NCI-H226 (cell line): Measurements from ENCODE around the gene ZNF764.
"Not testable (repeated sequence)": the region's sequence is repeated elsewhere in the genome, so short reads cannot be mapped to it uniquely, and the experiment has no call there.

Source experiments
- DNase-seq: peaks from one replicate; pipeline ENCODE4 v3.0.0-alpha.2; 2015

The ZNF764 gene

DNA sequence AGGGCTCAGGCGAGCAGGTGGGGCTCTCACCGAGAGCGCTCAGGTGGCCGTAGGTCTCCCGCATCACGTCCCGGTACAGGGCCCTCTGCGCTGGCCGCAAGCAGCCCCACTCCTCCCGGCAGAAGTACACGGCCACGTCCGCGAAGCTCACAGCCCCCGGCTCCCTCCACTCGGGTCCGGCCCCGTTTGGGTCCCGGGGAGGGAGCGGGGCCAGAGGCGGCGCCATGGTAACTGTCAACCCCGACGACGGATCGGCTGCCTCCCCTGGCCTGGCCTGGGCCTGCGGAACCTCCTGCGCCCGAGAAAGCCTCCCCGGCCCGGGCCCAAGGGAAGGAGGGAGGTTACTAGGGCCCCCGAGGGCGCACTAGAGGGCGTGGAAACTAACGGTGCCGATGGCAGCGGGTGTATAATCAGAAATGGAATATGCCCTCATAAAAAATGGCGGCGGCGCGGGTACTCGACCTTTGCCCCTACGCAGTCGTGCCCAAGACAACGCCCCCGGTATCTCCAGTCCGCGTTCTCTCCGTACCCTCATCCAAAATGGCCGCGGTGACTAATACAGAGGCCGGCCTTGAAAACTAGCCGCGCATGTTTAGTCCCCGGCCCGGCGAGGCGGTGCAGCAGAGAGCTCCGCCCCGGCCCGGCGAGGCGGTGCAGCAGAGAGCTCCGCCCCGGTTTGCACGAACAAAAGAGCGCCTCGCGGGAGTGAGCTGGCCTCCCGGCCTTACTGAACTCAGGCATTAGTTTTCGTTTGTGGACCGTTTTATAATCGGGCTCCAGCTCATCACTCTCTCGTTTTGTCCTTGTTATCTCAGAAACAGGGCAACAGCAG, at the start of gene ZNF764:
ZNF764 (minus strand) TSS at position 418 of the 832 bp plus-strand sequence; CDS start at position 226, 192 bp downstream.
- DNase-seq, result peak; percentile 97

DNA sequence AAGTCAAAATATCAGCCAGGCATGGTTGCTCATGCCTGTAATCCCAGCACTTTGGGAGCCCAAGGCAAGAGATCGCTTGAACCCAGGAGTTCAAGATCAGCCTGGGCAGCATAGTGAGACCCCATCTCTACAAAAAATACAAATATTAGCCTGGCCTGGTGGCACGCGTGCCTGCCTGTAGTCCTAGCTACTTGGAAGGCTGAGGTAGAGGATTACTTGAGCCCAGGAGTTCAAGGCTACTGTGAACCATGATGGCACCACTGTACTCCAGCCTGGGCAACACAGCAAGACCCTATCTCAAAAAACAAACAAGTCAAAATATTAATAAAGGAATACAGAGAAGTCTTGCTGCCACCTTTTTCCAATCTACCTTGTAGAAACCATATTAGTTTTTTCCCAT, 47.8 kb upstream of the ZNF764 start:
- DNase-seq, result no peak

DNA sequence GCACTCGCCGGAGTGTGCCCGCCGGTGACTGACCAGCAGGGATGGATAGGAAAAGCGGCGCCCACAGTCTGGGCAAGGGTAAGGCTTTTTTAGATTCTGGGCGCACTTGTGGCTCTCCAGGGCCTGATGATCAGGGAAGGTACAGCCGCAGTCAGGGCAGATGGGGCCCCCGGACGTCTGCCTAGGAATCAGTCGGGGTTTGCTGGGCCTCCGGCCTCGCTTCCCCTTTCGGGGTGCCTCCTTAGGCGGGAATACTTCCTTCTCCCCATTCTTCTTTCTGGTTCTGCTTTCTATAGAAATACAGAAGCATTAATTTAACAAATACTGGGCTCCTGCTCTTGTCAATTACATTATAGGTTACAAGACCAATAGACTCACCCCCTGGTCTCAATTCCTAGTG, 47.0 kb upstream of the ZNF764 start:
- DNase-seq, result no peak

GRCh38 chr16:30604316-30604947, 46.3 kb upstream of the ZNF764 start:
- no peak for DNase-seq

DNA sequence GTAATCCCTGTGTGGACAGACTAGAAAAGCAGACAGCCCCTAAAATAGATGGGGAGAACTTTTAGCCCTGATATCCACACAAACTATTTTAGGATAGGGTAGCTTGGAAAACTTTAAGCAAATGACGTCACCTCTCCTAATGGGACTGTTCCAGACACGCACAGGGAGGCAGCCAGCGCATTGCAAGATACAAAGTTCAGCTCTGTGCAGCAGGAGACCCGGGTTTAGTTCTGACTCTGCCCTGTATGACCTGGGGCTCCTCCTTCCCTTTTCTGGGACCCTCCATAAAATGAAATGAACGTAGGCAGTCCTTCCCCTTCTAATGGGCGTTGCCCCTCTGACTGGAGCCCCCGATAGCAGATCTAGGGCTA, 45.8 kb upstream of the ZNF764 start:
- DNase-seq, result no peak

GRCh38 chr16:30602616-30603277, 44.6 kb upstream of the ZNF764 start:
- DNase-seq, result no peak

- no peak for DNase-seq
Observed at GRCh38 chr16:30601966-30602365, 43.8 kb upstream of the ZNF764 start.

GRCh38 chr16:30600929-30601328, 42.8 kb upstream of the ZNF764 start:
- DNase-seq, result no peak

GRCh38 chr16:30600215-30600614, 42.0 kb upstream of the ZNF764 start:
- no peak for DNase-seq

DNA sequence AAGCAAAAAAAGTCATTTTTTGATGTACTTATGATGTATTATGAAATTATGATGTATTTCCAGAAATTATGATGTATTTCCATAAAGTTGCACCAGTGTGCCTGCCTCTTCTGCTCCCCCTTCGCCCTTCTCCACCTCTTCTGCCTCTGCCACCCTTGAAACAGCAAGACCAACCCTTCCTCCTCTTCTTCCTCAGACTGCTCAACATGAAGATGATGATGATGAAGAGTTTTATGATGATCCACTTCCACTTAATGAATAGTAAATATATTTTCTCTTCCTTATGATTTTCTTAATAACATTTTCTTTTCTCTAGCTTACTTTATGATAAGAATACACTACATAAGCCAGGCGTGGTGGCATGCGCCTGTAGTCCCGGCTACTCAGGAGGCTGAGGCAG, 34.7 kb upstream of the ZNF764 start:
- no peak for DNase-seq

DNA sequence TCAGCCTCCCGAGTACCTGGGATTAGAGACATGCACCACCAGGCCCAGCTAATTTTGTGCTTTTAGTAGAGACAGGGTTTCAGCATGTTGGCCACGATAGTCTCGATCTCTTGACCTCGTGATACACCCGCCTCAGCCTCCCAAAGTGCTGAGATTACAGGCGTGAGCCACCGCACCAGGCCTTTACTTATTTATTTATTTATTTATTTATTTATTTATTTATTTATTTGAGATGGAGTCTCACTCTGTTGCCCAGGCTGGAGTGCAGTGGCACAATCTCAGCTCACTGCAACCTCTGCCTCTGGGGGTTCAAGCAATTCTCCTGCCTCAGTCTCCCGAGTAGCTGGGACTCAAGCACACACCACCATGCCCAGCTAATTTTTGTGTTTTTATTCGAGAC, 32.7 kb upstream of the ZNF764 start:
- not testable (repeated sequence) for DNase-seq

DNA sequence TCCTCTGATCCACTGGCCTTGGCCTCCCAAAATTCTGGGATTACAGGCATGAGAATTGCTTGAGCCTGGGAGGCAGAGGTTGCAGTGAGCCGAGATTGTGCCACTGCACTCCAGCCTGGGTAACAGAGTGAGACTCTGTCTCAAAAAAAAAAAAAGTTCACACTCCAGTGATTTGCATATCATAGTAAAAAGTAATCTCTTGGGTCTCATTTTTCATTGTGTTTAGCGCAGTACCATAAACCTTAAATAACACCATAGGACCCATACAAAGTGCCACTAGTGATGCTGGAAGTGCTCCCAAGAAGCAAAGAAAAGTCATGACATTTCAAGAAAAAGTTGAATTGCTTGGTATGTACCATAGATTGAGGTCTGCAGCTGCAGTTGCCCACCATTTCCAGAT, 31.4 kb upstream of the ZNF764 start:
- DNase-seq, result not testable (repeated sequence)

- no peak for DNase-seq
Observed at GRCh38 chr16:30588651-30589050, 30.5 kb upstream of the ZNF764 start.

DNA sequence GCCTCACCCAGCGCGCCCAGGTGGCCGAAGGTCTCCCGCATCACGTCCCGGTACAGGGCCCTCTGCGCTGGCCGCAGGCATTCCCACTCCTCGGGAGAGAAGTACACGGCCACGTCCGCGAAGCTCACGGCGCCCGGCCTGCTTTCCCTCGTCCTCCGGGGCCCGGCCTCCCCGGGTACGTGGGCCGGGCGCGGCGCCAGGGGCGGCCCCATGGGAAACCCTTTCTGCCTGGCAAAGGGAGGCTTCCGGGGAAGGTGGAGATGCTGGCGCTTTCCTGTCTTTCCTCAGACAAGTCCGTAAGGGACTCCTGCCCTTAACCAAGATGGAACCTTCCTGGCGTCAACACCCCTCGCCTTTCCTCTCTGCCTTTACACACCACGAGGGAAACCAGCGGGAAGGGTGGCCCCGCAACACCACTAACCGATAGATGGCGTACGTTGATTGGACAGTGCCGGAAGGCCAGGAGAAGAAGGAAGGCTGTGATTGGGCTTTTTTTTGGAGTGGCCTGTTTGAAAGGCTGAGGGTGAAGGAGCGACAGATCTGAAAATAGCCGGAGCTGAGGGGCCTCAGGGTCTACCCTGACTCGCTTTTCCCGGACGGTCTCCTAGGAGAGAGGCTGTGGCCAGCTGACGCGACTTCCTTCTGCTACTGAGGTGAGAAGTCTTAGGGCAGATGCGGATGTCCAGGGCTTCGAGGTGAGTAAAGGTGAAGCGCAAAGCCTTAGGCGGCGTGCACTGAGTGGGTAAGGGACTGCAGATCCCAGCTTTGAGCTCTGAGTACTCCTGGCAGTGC, 27.4 kb upstream of the ZNF764 start, which contains the start of gene ZNF785:
ZNF785 (minus strand) TSS at position 298 of the 792 bp plus-strand sequence; CDS start at position 212, 86 bp downstream.
- DNase-seq, result peak; percentile 99

GRCh38 chr16:30585022-30585399, 26.8 kb upstream of the ZNF764 start:
- DNase-seq, result peak; percentile 12

DNA sequence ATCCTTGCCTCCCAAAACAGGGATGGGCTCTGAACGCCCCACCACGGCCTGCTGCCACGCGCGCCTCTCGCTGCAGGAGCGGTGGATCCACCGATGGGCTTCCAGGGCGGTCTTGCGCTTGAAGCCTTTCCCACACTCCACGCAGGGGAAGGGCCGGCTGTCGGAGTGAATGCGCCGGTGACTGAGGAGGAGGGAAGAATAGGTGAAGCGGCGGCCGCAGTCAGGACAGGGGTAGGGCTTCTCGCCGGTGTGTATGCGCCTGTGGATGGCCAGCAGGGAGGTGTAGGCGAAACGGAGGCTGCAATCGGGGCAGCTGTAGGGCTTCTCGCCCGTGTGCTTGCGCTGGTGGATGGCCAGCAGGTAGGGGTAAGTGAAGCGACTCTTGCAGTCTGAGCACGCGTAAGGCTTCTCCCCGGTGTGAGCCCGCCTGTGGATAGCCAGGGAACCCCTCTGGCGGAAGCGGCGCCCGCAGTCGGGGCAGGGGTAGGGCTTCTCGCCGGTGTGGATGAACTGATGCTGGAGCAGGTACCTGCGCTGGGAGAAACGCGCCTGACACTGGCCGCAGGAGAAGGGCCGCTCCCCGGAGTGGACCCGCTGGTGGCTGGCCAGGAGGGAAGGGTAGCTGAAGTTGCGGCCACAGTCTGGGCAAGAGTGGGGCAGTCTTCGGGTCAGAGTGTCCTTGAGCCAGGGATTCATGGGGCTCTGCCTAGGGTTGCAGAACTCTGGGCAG, 24.6 kb upstream of the ZNF764 start:
- DNase-seq, result no peak

DNA sequence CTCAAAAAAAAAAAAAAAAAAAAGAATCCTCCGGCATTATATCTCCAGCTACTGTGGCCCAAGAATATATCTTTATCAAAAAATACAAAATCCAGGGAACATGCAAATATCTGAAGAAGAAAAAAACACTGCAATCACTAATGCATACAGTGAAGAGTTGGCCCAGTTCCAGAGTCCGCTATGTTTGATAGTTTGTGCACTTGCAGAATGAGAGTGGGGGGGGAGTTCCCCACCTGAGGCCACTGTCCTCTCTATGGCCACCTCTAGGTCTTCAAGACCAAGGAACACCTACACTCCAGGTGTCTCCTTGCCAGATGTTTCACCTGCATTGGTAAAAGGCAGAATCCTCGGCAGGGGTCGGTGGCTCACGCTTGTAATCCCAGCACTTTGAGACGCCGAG, 23.3 kb upstream of the ZNF764 start:
- DNase-seq, result no peak

GRCh38 chr16:30574678-30575077, 16.5 kb upstream of the ZNF764 start:
- no peak for DNase-seq

DNA sequence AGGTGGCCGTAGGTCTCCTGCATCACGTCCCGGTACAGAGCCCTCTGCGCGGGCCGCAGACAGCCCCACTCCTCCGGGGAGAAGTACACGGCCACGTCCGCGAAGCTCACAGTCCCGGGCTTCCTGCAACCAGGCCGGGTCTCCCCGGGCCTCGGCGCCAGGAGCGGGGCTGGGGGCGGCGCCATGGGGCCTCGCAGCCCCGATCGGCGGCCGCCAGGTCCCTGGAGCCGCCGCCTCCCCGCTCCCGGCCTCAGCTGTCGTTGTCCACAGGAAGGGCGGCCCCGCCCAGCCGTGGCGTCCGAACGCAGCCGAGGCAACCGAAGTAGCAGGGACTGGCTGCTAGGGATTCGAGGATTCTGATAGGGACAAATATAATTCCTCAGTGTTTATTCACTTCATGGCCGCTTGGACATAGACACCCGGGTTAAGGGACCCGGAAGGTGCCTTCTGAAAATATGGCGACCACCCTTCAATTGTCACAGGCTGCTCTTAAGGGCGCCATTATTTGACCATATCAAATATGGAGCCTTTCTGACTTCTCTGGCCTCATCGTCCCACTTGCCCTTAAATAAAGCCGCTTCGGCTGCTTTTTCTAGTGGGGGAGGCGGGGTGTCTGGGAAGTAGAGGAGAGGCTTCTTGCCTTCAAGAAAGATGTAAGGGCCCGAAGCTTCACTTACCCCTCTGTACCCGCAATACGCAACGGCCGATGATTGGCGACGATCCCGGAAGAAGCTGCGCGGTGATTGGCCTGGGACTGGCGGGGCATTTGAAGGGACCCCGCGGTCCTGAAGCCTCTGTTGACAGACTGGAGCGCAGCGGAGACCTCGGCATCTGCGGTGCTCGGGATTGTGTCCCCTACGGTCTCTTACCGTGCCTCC, 13.5 kb upstream of the ZNF764 start, which contains the start of gene ZNF688:
ZNF688 (minus strand) TSS at position 270 of the 878 bp plus-strand sequence; CDS start at position 185, 85 bp downstream.
- peak; percentile 99 for DNase-seq

DNA sequence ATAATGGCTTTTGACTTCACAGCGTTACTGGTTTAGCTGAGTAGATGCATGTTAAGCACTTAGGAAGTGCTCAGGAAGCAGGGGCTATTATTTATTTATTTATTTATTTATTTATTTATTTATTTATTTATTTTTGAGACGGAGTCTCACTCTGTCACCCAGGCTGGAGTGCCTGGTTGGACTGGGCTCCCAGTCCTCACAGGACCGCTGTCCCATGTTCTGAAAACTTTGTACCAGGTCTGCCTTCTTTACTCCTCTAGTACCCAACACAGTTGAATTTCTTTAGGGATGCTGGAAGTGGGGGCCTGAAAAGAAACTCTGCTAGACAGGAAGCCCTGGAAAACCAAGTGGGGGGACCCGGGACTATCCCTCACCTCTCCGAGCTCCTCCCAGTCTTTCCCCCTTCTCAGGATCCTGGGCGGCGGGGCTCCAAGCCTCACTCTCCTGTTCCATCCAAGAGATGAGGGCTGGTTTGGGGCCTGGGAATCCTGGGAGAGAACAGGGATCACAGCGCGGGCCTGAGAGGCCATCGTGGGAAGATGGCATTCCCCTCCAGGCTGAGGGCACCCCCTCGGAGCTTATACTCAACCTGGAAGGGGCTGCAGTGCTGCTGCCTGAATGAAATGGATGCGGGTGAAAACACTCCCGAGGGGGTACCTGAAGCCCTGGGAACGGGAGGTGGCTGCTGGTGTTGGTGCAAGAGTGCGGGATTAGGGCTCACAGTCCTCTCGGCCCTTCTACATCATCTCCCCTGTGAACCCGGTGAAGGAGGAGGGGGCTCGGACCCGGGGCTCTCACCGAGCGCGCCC, 12.7 kb upstream of the ZNF764 start:
- DNase-seq, result no peak
